H1 (cell line): ENCODE data around the gene PLEKHH3. TPM values are rescaled to one million over a fixed set of nuclear protein-coding genes. Genes with fewer than 3 reads are reported as not detected.

Source experiments
- CTBP2 ChIP-seq: IDR thresholded peaks from 2 replicates; pipeline ENCODE4 v1.7.0; 2011; ENCODE audit warnings: borderline replicate concordance, mild to moderate bottlenecking, moderate library complexity, mixed read lengths, low read length; ENCODE audit not compliant: insufficient read depth, insufficient read length
- EGR1 ChIP-seq: IDR thresholded peaks from 2 replicates; pipeline ENCODE4 v1.6.1; 2011; ENCODE audit warnings: low read depth, low read length, borderline replicate concordance
- JUN ChIP-seq: IDR thresholded peaks from 2 replicates; pipeline ENCODE4 v1.6.1; 2011; ENCODE audit warnings: low read depth, mild to moderate bottlenecking, improper control_type of control experiment, low read length
- MAX ChIP-seq: IDR thresholded peaks from 2 replicates; pipeline ENCODE4 v1.6.1; 2012; ENCODE audit warnings: inconsistent platforms
- RFX5 ChIP-seq: IDR thresholded peaks from 2 replicates; pipeline ENCODE4 v1.6.1; 2011; ENCODE audit warnings: low read depth, low read length, improper control_type of control experiment, borderline replicate concordance
- SAP30 ChIP-seq: fragments of 300-600 bp; sonication (generic); IDR thresholded peaks from 2 replicates; pipeline ENCODE4 v1.7.1; 2012; ENCODE audit warnings: low read length, moderate library complexity, mild to moderate bottlenecking, inconsistent platforms; ENCODE audit not compliant: insufficient read depth, insufficient replicate concordance
- SIRT6 ChIP-seq: IDR thresholded peaks from one replicate; pipeline ENCODE4 v1.7.1; 2012; ENCODE audit warnings: low read length, inconsistent platforms
- polyA plus RNA-seq, 7 experiments: library from polyadenylated mRNA; depleted of rRNA in 3 of 7; stranded (reverse) in 5 of 7; unstranded in 2 of 7; fragments of >200 nt in 5 of 7; fragments of 200-250 nt in 2 of 7; gene quantifications; 1 replicate in 5 of 7; 2 replicates in 1 of 7; 4 replicates in 1 of 7; pipeline versions ENCODE4 v1.2.1 to v1.2.3, GENCODE V29; 2011 to 2013; ENCODE audit warnings: missing spikeins in 2 of 7, mixed read lengths in 2 of 7
- total RNA-seq: library from RNA; stranded (reverse); fragmentation: NEBNext Ultra II Directional; extraction: Animal tissue kit (Norgen Biotek cat#: 25700); gene quantifications from 2 replicates; pipeline ENCODE4 v1.2.1, GENCODE V29; 2021
- TF ChIP-seq, protein P1 (sequence below): fragments of 300-600 bp; sonication (generic); IDR thresholded peaks from 2 replicates; pipeline ENCODE4 v1.7.1; 2012; ENCODE audit warnings: low read length, moderate library complexity, mild to moderate bottlenecking, inconsistent platforms; ENCODE audit not compliant: insufficient replicate concordance

PLEKHH3 gene
- total and polyA plus RNA-seq, 2 of the 8 experiments (the other 6 are each of a cell fraction or from before 2014, with no cell fraction given): 11.1 to 13.5 TPM

GRCh38 chr17:42679492-42680330, 2.9 kb upstream of the PLEKHH3 start (continued):
- no peak for TF ChIP-seq SAP30
- no peak for TF ChIP-seq RFX5
- TF ChIP-seq CTBP2: peak; percentile 77
- no peak for TF ChIP-seq JUN
- TF ChIP-seq EGR1: peak; percentile 62
- TF ChIP-seq MAX: peak; percentile 98
- no peak for TF ChIP-seq SIRT6
- TF ChIP-seq, protein P1, sequence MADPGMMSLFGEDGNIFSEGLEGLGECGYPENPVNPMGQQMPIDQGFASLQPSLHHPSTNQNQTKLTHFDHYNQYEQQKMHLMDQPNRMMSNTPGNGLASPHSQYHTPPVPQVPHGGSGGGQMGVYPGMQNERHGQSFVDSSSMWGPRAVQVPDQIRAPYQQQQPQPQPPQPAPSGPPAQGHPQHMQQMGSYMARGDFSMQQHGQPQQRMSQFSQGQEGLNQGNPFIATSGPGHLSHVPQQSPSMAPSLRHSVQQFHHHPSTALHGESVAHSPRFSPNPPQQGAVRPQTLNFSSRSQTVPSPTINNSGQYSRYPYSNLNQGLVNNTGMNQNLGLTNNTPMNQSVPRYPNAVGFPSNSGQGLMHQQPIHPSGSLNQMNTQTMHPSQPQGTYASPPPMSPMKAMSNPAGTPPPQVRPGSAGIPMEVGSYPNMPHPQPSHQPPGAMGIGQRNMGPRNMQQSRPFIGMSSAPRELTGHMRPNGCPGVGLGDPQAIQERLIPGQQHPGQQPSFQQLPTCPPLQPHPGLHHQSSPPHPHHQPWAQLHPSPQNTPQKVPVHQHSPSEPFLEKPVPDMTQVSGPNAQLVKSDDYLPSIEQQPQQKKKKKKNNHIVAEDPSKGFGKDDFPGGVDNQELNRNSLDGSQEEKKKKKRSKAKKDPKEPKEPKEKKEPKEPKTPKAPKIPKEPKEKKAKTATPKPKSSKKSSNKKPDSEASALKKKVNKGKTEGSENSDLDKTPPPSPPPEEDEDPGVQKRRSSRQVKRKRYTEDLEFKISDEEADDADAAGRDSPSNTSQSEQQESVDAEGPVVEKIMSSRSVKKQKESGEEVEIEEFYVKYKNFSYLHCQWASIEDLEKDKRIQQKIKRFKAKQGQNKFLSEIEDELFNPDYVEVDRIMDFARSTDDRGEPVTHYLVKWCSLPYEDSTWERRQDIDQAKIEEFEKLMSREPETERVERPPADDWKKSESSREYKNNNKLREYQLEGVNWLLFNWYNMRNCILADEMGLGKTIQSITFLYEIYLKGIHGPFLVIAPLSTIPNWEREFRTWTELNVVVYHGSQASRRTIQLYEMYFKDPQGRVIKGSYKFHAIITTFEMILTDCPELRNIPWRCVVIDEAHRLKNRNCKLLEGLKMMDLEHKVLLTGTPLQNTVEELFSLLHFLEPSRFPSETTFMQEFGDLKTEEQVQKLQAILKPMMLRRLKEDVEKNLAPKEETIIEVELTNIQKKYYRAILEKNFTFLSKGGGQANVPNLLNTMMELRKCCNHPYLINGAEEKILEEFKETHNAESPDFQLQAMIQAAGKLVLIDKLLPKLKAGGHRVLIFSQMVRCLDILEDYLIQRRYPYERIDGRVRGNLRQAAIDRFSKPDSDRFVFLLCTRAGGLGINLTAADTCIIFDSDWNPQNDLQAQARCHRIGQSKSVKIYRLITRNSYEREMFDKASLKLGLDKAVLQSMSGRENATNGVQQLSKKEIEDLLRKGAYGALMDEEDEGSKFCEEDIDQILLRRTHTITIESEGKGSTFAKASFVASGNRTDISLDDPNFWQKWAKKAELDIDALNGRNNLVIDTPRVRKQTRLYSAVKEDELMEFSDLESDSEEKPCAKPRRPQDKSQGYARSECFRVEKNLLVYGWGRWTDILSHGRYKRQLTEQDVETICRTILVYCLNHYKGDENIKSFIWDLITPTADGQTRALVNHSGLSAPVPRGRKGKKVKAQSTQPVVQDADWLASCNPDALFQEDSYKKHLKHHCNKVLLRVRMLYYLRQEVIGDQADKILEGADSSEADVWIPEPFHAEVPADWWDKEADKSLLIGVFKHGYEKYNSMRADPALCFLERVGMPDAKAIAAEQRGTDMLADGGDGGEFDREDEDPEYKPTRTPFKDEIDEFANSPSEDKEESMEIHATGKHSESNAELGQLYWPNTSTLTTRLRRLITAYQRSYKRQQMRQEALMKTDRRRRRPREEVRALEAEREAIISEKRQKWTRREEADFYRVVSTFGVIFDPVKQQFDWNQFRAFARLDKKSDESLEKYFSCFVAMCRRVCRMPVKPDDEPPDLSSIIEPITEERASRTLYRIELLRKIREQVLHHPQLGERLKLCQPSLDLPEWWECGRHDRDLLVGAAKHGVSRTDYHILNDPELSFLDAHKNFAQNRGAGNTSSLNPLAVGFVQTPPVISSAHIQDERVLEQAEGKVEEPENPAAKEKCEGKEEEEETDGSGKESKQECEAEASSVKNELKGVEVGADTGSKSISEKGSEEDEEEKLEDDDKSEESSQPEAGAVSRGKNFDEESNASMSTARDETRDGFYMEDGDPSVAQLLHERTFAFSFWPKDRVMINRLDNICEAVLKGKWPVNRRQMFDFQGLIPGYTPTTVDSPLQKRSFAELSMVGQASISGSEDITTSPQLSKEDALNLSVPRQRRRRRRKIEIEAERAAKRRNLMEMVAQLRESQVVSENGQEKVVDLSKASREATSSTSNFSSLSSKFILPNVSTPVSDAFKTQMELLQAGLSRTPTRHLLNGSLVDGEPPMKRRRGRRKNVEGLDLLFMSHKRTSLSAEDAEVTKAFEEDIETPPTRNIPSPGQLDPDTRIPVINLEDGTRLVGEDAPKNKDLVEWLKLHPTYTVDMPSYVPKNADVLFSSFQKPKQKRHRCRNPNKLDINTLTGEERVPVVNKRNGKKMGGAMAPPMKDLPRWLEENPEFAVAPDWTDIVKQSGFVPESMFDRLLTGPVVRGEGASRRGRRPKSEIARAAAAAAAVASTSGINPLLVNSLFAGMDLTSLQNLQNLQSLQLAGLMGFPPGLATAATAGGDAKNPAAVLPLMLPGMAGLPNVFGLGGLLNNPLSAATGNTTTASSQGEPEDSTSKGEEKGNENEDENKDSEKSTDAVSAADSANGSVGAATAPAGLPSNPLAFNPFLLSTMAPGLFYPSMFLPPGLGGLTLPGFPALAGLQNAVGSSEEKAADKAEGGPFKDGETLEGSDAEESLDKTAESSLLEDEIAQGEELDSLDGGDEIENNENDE: no peak
